ENCODE measurements around the gene TLE4.

DNA sequence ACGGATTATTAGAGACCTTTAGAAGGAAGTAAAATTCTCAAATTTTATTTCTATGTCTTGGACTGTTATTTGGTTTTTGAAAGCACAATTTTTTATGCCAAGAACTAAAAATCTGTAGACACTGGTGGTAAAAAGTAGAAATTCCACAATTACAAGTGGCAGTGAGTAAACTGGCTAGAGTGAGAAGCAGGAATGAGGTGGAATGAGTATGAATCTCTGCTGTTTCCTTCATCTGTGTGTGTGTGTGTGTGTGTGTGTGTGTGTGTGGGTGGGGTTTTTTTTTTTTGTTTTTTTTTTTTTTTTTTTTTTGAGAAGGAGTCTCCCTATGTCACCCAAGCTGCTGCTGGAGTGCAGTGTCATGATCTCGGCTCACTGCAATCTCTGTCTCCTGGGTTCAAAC is 94.2 kb downstream of the TLE4 start:
- TF ChIP-seq, protein P1, sequence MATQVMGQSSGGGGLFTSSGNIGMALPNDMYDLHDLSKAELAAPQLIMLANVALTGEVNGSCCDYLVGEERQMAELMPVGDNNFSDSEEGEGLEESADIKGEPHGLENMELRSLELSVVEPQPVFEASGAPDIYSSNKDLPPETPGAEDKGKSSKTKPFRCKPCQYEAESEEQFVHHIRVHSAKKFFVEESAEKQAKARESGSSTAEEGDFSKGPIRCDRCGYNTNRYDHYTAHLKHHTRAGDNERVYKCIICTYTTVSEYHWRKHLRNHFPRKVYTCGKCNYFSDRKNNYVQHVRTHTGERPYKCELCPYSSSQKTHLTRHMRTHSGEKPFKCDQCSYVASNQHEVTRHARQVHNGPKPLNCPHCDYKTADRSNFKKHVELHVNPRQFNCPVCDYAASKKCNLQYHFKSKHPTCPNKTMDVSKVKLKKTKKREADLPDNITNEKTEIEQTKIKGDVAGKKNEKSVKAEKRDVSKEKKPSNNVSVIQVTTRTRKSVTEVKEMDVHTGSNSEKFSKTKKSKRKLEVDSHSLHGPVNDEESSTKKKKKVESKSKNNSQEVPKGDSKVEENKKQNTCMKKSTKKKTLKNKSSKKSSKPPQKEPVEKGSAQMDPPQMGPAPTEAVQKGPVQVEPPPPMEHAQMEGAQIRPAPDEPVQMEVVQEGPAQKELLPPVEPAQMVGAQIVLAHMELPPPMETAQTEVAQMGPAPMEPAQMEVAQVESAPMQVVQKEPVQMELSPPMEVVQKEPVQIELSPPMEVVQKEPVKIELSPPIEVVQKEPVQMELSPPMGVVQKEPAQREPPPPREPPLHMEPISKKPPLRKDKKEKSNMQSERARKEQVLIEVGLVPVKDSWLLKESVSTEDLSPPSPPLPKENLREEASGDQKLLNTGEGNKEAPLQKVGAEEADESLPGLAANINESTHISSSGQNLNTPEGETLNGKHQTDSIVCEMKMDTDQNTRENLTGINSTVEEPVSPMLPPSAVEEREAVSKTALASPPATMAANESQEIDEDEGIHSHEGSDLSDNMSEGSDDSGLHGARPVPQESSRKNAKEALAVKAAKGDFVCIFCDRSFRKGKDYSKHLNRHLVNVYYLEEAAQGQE (IDR thresholded peaks at IDR 0.05; ENCODE audit: unreplicated experiment) = no peak
- TF ChIP-seq, protein P2, sequence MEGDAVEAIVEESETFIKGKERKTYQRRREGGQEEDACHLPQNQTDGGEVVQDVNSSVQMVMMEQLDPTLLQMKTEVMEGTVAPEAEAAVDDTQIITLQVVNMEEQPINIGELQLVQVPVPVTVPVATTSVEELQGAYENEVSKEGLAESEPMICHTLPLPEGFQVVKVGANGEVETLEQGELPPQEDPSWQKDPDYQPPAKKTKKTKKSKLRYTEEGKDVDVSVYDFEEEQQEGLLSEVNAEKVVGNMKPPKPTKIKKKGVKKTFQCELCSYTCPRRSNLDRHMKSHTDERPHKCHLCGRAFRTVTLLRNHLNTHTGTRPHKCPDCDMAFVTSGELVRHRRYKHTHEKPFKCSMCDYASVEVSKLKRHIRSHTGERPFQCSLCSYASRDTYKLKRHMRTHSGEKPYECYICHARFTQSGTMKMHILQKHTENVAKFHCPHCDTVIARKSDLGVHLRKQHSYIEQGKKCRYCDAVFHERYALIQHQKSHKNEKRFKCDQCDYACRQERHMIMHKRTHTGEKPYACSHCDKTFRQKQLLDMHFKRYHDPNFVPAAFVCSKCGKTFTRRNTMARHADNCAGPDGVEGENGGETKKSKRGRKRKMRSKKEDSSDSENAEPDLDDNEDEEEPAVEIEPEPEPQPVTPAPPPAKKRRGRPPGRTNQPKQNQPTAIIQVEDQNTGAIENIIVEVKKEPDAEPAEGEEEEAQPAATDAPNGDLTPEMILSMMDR (conservative IDR thresholded peaks at IDR 0.05; ENCODE audit: low read depth in 2 of 2) = no peak
- TF ChIP-seq POLR2AphosphoS5 (IDR thresholded peaks at IDR 0.05; ENCODE audit: low read depth) (no peak), EZH2 (IDR thresholded peaks at IDR 0.05; ENCODE audit: low read depth, unreplicated experiment) (no peak), EZH2phosphoT487 (IDR thresholded peaks at IDR 0.05; ENCODE audit: unreplicated experiment) (no peak), ZNF114 (CRISPR knock-in tag; IDR thresholded peaks at IDR 0.05) (no peak), CREB1 (CRISPR knock-in tag; IDR thresholded peaks at IDR 0.05; ENCODE audit: low read depth) (no peak), STAT1 (IDR thresholded peaks at IDR 0.05; ENCODE audit: unreplicated experiment) (no peak), JUNB (IDR thresholded peaks at IDR 0.05; ENCODE audit: unreplicated experiment) (no peak), ETS1 (IDR thresholded peaks at IDR 0.05) (no peak), NANOG (IDR thresholded peaks at IDR 0.05; ENCODE audit: borderline replicate concordance) (no peak)

All from GM23338 (cell line).